SU-DHL-6 (cell line): Measurements from ENCODE around the gene EDNRB.

Experiments used
- H2AFZ ChIP-seq: fragments of 200-600 bp; sonication (generic); 2 replicates; pipeline ENCODE4 v1.6.1; 2014; ENCODE audit warnings: low read depth, mild to moderate bottlenecking, moderate library complexity, mixed read lengths, antibody characterized with exemption, low read length; ENCODE audit not compliant: severe bottlenecking
- H3F3A ChIP-seq: fragments of 200-600 bp; shearing (Covaris generic); 2 replicates; pipeline ENCODE4 v1.6.0; 2016; ENCODE audit warnings: antibody characterized with exemption, mild to moderate bottlenecking; ENCODE audit not compliant: insufficient read depth
- H3K27ac ChIP-seq: fragments of 200-600 bp; sonication (generic); 2 replicates; pipeline ENCODE4 v1.5.1; 2016; ENCODE audit warnings: low read depth, mild to moderate bottlenecking, low read length, moderate library complexity, mixed read lengths
- H3K27me3 ChIP-seq: fragments of 200-600 bp; sonication (generic), shearing (Covaris generic); 2 replicates; pipeline ENCODE4 v1.6.0; 2014; ENCODE audit warnings: mild to moderate bottlenecking, low read length
- H3K36me3 ChIP-seq: fragments of 200-600 bp; sonication (generic); 2 replicates; pipeline ENCODE4 v1.6.1; 2014; ENCODE audit warnings: mild to moderate bottlenecking, low read length, mixed read lengths
- H3K4me2 ChIP-seq: fragments of 300-600, 200-600 bp; shearing (Covaris generic), sonication (generic); 2 replicates; pipeline ENCODE4 v1.6.0; 2014; ENCODE audit warnings: low read length, low read depth, mild to moderate bottlenecking; ENCODE audit not compliant: poor library complexity, severe bottlenecking
- H3K4me3 ChIP-seq: fragments of 200-600 bp; sonication (generic); 2 replicates; pipeline ENCODE4 v1.5.1; 2014; ENCODE audit warnings: antibody characterized with exemption, low read length, mild to moderate bottlenecking, mixed read lengths; ENCODE audit not compliant: insufficient read depth, poor library complexity, severe bottlenecking
- H3K79me2 ChIP-seq: fragments of 200-600 bp; sonication (generic); 2 replicates; pipeline ENCODE4 v1.6.1; 2014; ENCODE audit warnings: mild to moderate bottlenecking, low read length, moderate library complexity; ENCODE audit not compliant: insufficient read depth
- H3K9ac ChIP-seq: fragments of 200-600 bp; sonication (generic); 2 replicates; pipeline ENCODE4 v1.7.0; 2014; ENCODE audit warnings: mild to moderate bottlenecking, low read length
- H3K9me2 ChIP-seq: fragments of 200-600 bp; sonication (generic); replicated peaks from 2 replicates; pipeline ENCODE4 v1.6.1; 2014; ENCODE audit warnings: low read length; ENCODE audit not compliant: insufficient read depth
- H3K9me3 ChIP-seq: fragments of 200-600 bp; sonication (generic); 2 replicates; pipeline ENCODE4 v1.6.1; 2014; ENCODE audit warnings: low read length, mixed read lengths; ENCODE audit not compliant: insufficient read depth
- H4K20me1 ChIP-seq: fragments of 200-600 bp; sonication (generic); 2 replicates; pipeline ENCODE4 v1.6.1; 2014; ENCODE audit warnings: low read depth, mild to moderate bottlenecking, antibody characterized with exemption, low read length, moderate library complexity, mixed read lengths
- EZH2phosphoT487 ChIP-seq: fragments of 200-600 bp; sonication (generic), shearing (Covaris generic); conservative IDR thresholded peaks from 2 replicates; pipeline ENCODE4 v1.6.1; 2018; ENCODE audit warnings: mild to moderate bottlenecking, antibody characterized with exemption, low read length, moderate library complexity, mixed read lengths
- TF ChIP-seq, protein P1 (sequence below): fragments of 200-600 bp; sonication (generic); IDR thresholded peaks from one replicate; pipeline ENCODE4 v1.5.1; 2017; ENCODE audit warnings: antibody characterized with exemption, mild to moderate bottlenecking, low read length, moderate library complexity; ENCODE audit not compliant: insufficient read depth, poor library complexity, severe bottlenecking

The EDNRB gene

DNA sequence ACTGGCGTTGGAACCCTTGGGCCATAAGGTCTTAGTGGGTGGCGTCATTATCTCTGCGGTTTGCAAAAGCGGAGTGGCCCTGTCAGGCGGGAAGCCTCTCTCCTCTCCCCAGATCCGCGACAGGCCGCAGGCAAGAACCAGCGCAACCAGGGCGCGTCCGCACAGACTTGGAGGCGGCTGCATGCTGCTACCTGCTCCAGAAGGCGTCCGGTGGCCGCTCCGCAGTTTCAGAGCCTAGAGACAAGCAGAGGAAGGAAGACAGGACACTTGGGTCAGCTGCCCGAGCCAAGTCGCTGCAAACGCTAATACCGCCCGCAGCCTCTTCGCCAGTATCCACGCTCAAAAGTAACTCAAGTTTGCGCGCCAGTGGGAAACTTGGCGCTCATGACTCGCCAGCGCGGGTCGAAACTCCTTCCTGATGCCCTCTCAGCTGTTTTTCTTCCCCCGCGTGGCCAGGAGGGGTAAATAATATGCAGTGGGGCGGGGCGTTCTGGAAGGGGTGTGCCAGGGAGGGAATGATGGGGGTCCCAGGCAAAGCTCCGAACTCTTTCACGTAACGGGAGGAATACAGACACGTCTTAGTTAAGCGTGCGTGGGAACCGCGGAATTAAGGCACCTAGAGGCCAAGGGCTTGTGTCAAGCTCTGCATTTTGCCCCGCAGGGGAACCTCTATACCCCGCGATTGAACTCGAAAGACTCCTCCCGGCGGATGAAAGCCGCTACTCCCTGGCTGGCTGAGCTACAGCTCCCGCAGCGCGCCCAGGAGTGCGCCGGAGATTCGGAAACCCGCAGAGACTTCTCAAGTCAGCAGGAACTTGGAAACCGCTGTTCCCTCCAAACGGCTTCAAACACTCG is at the start of gene EDNRB:
EDNRB (minus strand) TSS at position 441 of the 855 bp plus-strand sequence; CDS start at position 183, 258 bp downstream.
- no peaks in the 10 kb centered on the region for H3F3A ChIP-seq
- TF ChIP-seq, protein P1, sequence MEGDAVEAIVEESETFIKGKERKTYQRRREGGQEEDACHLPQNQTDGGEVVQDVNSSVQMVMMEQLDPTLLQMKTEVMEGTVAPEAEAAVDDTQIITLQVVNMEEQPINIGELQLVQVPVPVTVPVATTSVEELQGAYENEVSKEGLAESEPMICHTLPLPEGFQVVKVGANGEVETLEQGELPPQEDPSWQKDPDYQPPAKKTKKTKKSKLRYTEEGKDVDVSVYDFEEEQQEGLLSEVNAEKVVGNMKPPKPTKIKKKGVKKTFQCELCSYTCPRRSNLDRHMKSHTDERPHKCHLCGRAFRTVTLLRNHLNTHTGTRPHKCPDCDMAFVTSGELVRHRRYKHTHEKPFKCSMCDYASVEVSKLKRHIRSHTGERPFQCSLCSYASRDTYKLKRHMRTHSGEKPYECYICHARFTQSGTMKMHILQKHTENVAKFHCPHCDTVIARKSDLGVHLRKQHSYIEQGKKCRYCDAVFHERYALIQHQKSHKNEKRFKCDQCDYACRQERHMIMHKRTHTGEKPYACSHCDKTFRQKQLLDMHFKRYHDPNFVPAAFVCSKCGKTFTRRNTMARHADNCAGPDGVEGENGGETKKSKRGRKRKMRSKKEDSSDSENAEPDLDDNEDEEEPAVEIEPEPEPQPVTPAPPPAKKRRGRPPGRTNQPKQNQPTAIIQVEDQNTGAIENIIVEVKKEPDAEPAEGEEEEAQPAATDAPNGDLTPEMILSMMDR: no peak
- no peak for TF ChIP-seq EZH2phosphoT487
- H3K9me2 ChIP-seq: no peaks in the 10 kb centered on the region
- no peak within 1 kb of the TSS for H3K4me3 ChIP-seq
- H3K4me2 ChIP-seq: no peak within 1 kb of the TSS
- no peaks in the 10 kb centered on the region for H3K27me3 ChIP-seq
- H2AFZ ChIP-seq: no peak within 1 kb of the TSS
- H3K27ac ChIP-seq: no peak within 1 kb of the TSS
- no peaks in the 10 kb centered on the region for H3K79me2 ChIP-seq
- no peaks in the 10 kb centered on the region for H4K20me1 ChIP-seq
- no peaks in the 10 kb centered on the region; the same call in 1 of the 2 replicates for H3K36me3 ChIP-seq
- H3K9ac ChIP-seq: no peak within 1 kb of the TSS
- no peaks in the 10 kb centered on the region for H3K9me3 ChIP-seq

DNA sequence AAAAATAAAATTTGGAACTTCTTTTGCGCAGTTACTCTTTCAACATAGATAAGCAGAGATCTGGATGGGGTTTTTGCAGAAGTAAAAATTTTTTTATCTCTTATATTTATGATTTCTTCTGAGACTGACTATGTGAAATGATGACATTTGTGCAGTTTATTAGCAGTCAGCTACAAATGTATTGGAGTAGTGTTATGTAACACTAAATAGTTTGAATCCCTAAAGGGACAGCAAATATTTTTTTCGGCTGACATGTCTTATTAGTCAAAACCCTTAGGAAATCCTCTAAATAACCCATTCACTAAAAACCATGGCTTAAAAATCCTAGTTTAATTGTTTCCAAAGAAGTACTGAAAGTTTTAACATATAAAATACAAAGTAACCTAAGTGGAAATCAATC is 48.0 kb upstream of the EDNRB start:
- Histone ChIP-seq H3K4me3 (no peak overlapping the region), H3K4me2 (no peak overlapping the region), H3K9me2 (no peaks in the 10 kb centered on the region; the same call in 1 of the 2 replicates), H3K9ac (no peak overlapping the region), H3K36me3 (no peaks in the 10 kb centered on the region), H4K20me1 (no peaks in the 10 kb centered on the region), H3K9me3 (no peaks in the 10 kb centered on the region), H3K79me2 (no peaks in the 10 kb centered on the region), H3K27me3 (no peaks in the 10 kb centered on the region), H3K27ac (no peak overlapping the region), H2AFZ (no peak overlapping the region), H3F3A (no peaks in the 10 kb centered on the region)
- TF ChIP-seq, protein P1: no peak
- no peak for TF ChIP-seq EZH2phosphoT487

DNA sequence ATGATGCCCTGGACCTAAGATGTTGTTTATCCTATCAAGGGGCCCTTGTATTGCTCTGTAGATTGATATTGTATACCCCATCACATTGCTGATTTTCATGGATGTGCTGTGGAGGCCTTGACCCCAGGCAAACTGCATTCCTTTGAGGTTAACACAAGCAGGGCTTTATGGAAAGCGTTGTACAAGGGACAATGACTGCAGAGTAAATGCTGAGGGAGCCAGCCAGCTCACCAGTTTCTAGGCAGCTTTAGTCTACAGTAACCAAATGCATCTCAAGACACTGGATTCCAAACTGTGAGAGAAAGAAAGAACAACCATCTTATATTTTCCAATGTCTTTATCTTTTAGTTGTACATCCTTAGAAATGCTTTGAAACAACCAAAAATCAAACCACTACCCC is 34.1 kb upstream of the EDNRB start:
- H3K9ac ChIP-seq: no peak overlapping the region
- no peaks in the 10 kb centered on the region for H3K27me3 ChIP-seq
- H3K4me3 ChIP-seq: no peak overlapping the region
- no peaks in the 10 kb centered on the region for H3K79me2 ChIP-seq
- H2AFZ ChIP-seq: no peak overlapping the region
- no peaks in the 10 kb centered on the region for H3K9me2 ChIP-seq
- H3K27ac ChIP-seq: no peak overlapping the region
- H3K4me2 ChIP-seq: no peak overlapping the region
- H3F3A ChIP-seq: no peaks in the 10 kb centered on the region
- no peaks in the 10 kb centered on the region for H3K36me3 ChIP-seq
- TF ChIP-seq EZH2phosphoT487: no peak
- TF ChIP-seq, protein P1: no peak
- H4K20me1 ChIP-seq: no peaks in the 10 kb centered on the region
- no peaks in the 10 kb centered on the region for H3K9me3 ChIP-seq
